DLD1 (cell line): ENCODE results near the gene C8A.

Experiments used
- in situ Hi-C: cut with HindIII; loops from 2 replicates; pipeline ENCODE4 v1.10.0; 2017; ENCODE audit warnings: low sequenced_read_pairs

C8A gene

DNA sequence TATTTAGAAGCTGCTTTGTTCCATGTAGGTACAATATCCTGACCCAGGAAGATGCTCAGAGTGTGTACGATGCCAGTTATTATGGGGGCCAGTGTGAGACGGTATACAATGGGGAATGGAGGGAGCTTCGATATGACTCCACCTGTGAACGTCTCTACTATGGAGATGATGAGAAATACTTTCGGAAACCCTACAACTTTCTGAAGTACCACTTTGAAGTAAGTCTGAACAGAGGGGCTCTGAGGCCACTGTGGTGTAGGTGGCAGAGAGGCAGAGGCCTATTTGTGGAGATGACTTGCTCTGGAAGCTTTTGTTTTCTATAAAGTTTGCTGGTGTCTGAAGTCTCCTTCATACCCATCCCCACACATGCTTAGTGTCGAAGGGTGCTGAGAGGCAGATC is 26.8 kb downstream of the C8A start:
- in situ Hi-C loops, result no loop called here

DNA sequence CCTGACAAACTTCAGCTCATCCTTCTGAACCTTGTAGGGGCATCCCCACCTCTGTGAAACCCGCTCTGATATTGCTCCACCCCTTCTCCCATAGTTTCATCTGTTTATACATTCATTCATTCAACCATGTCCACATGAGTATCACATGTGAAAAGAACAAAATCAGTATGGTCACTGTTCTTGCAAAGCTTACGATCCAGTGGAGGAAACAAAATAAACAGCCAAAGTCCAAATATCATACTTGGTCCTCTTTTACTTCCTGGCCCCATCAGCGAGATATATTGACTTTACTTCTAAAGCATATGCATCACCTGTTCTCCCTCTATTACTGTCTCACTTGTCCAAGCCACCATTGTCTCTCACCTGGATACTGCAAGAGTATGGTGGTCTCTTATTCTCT is 35.6 kb downstream of the C8A start:
- in situ Hi-C loops, result no loop called here

DNA sequence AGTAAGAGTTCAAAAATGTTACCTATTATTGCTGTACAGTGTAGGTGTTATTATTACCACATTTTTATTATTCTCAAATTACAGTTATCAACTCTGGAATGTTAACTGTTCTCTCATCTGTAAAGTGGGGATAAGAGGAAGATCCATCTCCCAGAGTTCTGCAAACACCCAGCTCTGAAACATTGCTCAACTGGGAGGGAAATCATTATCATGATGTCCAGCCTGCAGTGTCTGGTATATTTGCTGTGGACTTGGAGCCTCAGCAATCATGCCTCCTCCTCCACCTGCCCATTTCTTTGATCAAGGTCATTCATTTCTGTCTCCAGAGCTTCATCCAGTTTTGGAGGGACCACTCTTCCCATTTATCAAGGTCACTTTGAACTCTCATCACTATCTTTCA is 39.4 kb downstream of the C8A start:
- in situ Hi-C loops, result no loop called here

DNA sequence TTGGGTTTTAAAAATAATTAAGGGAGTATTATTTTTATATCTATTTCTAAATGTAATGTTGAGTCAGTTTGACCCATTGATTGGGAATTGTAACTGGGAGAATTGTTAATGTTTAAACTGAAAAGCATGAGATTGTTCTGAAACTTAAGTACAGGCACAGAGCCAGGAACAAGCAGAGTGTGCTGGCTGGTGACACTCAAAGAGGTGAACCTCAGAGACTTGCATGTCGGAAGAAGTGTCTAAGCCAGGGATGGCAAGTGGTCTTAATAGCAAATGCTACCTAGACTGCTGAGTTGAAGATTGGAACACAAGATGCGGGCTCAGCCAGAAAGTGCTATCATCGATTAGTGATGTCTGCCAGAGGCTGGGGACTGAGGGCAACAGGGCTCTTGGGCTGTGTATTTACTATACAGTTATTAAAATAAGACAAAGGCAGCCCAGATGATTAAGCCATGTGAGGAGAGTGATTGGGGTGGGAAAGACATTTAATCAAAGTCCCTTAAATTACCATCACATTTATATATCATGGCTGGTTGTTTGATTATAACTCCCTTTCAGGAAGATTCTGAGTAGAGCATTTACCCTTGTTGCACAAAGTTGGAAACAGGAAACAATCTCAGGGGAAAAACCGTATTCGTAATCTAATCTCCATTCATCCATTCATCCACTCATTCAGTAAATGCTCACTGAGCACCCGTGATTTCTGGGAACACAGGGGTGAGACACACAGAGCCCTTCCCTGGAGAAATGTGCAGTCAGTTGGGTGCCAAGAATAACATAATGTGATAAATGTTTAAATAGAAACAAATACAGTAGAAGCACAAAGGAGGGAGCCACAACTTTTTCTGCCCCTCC is 42.8 kb downstream of the C8A start:
- in situ Hi-C loops, result no loop called here

DNA sequence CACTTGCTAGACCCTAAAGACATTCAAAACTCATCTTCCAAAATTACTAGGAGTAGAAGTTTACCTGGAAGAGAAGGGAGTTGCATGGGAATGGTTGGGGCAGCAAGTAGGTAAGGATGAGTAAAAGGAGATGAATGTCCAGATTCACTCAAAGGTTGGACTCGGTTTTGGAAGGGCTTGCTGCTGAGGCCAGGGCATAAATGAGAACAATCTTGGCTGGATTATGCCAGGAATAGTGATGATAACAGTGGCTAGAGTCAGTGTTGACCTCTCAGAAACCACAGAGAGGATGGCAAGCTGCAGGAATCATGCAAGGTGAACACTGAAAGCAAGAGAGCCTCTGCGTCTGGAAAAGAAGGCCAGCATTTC is 43.4 kb downstream of the C8A start:
- in situ Hi-C loops, result no loop called here

DNA sequence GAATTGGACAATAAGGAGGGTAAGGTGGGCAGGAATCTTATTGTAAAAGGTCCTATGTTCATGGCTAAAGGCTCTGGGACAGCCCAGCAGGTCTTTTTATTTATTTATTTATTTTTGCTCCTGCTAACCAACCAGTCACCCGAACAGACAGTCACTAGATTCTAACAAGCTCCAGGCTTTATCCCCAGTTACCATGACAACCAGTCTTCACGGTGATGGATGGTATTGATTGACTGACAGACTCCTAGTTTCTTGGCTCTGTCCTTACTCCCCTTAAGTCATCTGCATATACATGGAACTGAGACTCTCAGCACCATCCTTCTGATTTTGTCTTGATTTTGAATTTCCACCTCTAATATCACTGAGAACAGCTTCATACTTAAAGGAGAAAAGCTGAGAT is 44.3 kb downstream of the C8A start:
- in situ Hi-C loops, result no loop called here

DNA sequence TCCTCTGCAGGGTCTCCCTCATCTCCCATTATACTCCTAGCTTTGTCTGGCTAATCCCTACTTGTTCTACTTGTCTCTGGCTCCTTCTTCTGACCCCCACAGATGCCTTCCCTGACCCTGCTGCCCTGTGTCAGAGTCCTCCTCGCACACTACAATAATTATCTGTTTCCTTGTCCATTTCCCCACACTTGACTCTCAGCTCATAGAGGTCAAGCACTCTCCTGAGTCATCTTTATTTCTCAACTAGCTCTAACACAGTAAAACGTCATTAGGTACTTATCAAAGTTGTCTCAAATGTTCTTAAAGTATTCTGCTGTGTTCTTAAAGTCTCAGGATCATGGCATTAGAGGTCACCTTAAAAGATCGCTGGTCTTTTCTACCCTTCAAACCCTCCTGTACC is 47.1 kb downstream of the C8A start:
- in situ Hi-C loops, result no loop called here

DNA sequence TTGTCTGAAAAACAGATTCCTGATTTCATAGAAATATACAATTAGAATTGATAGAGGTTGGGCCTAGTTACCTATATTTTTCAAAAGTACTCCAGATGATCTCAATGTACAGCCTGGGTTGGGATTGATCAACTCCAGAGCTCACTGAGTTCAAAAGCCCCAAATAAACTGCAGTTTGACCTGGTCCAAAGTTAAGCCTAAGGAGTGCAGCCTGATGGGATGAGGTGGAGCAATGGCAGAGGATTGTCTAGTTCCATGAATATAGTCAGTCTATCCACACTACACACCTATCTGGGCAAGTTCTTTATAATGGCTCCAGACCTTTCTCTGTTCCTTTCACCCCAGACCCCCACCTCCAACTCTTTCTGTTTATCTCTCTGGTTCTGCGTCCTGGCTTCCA is 49.2 kb downstream of the C8A start:
- in situ Hi-C loops, result no loop called here

DNA sequence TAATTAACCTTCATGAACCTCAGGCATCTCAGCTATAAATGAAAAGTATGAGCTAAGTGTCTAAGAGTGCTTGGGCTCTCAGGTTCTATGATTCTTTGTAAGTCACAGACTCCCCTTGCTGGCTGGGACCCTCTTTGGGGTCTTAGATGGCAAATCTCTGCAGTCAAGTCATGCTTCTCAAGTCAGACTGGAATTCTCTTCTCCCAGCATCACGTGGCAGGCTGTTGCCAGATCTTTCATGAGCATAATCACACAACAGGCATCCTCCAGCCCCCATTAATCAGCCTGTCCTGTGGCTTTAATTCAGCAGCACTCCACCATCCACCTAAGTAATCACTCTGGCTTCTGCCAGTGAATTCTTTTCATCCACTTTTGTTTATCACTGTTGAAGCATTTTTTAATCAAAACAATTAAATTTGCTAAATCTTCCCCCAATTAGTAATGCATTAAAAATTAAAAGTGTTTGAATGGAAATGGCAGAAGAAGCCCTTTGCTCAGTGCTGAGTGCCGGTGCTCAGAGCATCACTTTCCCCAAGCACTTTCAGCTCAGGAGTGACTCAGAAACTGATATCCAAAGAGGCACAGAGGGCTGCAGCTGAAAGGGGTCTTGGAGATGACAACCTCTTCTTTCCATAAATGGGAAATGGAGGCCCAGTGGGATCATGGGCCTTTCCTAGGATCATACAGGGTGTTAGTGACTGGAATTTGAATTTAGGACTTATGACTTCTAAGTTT is 50.2 kb downstream of the C8A start:
- in situ Hi-C loops, result no loop called here

DNA sequence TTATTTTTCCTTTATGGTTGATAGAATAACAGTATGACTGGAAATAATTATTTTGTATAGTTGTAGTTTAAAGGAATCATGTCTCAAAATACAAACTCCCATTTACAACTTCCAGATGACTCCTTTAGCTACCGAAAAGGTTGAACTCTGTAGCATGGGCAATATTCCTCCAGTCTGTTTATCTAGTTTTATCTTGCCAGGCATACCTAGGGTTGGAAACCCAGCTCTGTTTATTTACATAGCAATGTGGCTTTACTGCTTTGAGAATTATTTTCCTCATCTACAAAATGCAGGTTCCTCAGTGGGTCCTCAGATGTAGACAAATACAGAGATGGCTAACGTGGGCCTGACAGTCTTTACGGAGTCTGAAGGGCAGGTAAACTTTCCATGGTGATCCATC is 51.1 kb downstream of the C8A start:
- in situ Hi-C loops, result no loop called here

DNA sequence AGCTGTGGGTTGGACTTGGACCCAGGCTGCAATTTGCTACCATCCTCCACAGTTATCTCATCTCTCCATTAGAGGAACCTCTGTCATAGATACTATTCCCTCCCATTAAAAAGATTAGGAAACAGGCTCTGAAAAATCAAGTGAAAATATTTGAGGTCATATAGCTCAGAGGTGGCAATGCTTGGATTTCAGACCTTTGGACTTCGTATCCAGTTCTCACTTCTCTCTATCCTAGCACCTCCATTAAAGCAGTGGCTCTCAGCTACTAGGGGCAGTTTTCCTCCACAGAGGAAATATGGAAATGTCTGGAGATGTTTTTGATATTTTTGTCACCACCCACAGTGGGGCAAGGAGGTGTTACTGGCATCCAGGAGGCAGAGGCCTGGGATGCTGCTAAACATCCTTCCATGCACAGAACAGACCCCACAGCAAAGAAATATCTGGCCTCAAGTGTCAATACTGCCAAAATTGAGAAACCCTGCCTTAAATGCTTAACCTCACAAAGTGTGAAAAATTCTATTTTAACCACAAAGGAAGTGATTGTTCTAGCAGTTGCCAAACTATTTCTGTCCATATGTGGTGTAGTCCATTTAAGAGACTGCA is 54.1 kb downstream of the C8A start:
- in situ Hi-C loops, result no loop called here

DNA sequence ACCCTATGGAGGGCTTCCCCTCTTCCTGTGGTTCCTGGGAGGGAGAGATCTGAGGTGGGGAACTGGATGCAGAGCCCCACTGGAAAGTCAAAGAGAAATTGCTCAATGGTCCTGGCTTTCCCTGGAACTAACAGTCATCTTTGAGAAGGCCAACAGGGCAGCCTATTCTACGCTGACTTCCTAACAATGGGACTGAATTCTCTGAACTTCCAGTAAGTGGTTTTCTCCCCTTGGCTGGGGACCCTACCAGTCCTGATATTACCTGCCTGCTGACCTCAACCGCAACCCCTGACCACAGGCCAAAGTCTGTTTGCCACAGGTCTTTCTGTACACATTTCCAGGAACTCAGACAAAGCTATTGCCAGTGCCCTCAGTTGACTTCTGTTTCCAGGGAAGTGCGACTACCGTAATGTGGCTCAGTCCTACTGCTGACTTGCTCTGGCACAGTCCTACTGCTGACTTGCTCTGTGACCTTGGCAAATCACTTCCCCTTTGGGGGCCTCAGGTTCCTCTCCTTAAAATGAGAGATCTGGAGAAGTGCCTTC is 55.9 kb downstream of the C8A start:
- in situ Hi-C loops, result no loop called here

DNA sequence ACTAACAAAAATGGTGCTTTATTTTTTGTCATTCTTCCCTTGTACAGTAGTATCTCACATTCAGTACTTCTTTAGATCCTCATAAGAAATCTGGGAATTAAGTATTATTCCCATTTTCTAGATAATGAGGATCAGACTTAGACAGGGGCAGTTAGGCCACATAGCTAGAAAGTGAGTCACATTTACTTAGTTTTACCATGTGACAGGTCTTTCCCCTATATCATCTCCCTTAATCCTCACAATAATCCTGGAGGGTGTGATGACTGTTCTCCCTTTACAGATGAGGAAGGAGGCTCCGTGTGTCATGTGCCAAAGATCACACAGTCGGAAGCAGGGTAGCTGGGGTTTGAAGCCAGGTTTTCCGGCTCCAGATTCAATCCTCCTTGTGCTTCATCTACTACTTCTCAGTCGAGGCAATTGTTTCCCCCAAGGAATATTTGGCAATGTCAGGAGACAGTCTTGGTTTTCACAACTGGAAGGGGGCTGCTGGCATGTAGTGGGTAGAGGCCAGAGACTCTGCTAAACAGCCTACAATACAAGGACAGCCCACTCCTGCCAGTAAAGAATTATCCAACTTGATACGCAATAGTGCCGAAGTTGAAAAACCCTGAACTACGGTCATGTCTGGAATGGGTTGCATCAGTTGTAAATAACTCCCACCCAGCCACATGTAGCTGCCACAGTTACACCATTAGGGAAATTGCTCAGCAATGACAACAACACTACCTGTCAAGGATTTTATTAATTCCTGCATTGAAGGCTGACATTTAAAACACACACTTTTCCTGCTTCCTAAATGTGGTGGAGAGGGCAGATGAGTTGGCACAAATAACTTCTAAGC is 56.7 kb downstream of the C8A start:
- in situ Hi-C loops, result no loop called here

DNA sequence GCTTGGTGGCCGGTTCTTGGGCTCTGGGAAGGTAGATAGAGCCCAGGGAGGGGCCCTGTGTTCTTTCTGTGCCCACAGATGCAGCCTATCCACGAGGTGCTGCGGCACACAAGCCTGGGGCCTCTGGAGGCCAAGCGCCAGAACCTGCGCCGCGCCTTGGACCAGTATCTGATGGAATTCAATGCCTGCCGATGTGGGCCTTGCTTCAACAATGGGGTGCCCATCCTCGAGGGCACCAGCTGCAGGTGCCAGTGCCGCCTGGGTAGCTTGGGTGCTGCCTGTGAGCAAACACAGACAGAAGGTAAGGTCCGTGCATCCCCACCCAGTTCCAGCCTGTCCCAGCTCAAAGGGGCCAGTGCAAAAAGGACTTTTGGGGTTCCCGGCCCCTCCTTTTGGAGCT is 57.7 kb downstream of the C8A start:
- in situ Hi-C loops, result no loop called here

DNA sequence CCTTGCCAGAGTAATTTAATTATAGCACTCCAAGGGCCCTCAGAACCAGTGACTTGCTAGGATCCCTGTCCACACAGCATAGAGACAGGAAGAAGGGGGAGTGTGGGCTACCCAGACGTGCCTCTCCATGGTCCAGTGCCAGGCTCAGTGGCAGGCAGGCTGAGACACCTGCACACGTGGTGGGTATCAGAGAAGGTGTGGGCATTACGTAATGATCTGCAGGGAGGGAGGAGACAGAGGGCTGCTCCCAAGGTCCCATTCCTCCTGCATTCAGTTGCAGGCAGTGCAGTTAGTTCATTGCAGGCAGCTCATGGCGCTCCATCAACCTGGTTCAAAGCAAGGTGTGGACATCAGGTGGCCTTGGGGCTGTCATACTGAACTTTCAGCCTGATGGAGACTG is 61.4 kb downstream of the C8A start:
- in situ Hi-C loops, result no loop called here

DNA sequence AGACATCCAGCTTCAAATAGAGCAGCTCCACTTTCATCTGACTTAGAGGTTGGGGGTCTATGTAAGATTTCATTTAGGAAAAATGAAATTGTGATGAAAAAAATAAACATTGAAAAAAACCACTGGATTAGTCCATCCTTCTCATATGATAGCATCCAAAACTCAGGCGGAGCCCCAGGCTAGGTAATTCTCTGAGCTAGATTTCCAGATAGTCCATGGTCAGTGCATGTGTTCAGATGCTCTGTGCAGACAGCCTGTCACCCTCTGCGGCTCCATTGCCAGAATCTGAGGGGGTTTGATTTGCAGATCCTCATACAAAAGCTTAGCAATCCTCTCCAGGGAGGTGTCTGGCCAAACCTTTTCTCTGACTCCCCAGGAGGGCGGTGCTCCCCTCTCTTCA is 62.0 kb downstream of the C8A start:
- in situ Hi-C loops, result no loop called here

DNA sequence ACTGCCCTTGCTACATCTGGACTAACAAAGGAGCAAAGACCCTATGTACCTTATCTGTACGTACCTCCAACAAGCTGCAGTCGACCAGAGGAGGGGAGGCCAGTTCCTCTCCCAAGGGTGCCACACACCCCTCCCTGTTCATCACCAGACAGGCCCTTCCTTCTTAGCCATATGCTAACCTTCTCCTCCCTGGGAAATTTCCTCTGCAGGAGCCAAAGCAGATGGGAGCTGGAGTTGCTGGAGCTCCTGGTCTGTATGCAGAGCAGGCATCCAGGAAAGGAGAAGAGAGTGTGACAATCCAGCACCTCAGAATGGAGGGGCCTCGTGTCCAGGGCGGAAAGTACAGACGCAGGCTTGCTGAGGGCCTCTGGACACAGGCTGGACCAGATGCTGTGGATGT is 62.8 kb downstream of the C8A start:
- in situ Hi-C loops, result no loop called here

DNA sequence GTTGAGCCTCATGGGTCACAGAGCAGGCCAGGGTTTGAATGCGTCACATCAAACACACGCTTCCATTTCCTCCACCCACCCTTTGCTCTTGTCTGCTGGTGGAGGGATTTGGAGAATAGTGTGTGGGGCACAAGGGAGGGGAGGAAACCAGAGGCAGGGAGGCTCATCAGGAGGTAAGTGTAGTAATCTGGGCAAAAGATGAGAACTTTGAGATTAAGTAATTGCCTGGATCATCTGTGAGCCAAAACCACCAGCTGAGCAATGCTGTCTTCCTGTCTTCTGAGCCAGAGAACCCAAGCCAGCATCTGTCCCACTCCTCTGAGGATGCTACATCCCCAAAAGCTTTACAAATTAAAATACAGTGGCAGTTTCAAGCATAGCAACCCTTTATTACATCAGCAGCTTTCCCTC is 66.0 kb downstream of the C8A start:
- in situ Hi-C loops, result no loop called here

DNA sequence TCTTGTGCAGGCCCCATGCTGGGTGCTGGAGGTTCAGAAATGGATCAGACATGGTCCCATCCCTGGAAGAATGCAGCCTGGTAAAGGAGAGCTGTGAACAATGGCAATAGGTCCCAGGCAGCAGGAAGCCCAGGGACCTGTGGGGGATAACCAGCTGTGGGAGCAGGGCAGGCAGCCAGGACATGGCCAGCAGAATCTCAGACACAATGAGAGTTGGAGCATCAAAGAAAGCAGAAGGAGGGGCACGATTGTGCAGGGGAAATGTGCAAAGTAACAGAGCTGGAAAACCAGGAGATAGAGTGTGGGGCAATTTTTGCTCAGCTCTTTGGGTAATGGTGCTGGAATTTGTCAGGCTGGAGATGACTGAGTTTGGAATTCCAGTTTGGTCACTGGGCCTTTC is 66.9 kb downstream of the C8A start:
- in situ Hi-C loops, result no loop called here

DNA sequence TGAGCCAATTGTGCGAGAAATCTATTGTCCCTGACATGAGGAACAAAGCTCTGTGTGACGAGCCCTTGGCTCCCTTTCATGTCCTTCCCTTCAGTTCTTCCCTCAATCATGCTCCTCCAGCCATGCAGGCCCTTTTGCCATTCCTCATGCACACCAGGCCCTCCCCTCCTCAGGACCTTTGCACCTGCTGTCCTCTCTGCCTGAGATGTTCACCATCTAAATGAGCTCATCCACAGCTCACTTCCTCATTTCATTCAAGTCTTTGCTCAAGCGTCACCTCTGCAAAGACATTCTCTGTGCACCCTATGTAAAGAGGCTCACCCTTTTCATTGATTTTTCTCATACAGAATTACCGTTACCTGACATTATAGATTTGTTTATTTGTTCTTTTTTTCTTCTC is 67.5 kb downstream of the C8A start:
- in situ Hi-C loops, result no loop called here

DNA sequence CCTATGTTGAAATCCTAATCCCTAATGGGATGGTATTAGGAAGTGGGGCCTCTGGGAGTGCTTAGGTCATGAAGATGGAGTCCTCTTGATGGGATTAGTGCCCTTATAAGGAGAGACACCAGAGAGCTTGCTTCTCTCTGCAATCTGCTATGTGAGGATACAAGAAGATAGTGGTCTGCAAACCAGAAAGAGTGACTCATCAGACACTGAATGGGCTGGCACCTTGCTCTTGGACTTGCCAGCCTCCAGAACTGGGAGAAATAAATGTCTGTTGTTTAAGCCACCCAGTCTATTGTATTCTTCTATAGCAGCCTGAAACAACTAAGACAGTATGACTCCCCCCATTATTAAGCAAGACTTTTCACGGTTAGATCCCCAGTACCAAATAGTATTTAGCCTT is 67.9 kb downstream of the C8A start:
- in situ Hi-C loops, result no loop called here
